ENCODE data around the gene CD36. TPM values are rescaled to one million over a fixed set of nuclear protein-coding genes. Genes with fewer than 3 reads are reported as not detected.

Gene CD36
- total RNA-seq, 3 donors from 2014 or later (not counting 1 experiment from before 2014, with no cell fraction given) = 5.5 to 7.0 (median 6.0) TPM

DNA sequence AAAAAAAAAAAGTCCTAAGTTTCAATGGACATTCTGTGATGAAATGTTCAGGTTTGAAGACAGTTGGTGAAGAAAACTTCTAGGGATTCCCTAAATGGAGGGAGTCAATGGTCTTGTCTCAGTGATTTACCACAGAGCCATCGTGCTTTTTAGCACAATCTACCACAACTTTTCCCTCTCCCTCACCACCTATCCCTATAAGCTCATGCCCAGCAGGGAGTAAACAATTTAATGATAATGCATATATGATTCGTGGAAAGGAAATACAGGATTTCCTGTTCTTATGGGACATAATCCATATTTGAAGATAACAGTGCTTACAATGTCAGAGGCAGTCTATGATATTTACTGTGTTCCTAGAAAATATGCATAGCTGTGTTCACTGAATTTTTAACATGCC, 38.4 kb upstream of the CD36 start:
- Histone ChIP-seq H3K4me3 (ENCODE audit: low read length) (no peak overlapping the region), H3K4me1 (ENCODE audit: control insufficient read depth, insufficient read depth, low read length) (no peaks in the 10 kb centered on the region), H3K27ac (ENCODE audit: low read length) (no peak overlapping the region), H3K9me3 (ENCODE audit: control insufficient read depth, insufficient read depth, low read length) (no peaks in the 10 kb centered on the region), H3K27me3 (ENCODE audit: control insufficient read depth, insufficient read depth, low read length) (no peaks in the 10 kb centered on the region), H3K36me3 (ENCODE audit: control insufficient read depth, insufficient read depth, low read length) (no peaks in the 10 kb centered on the region)
- TF ChIP-seq, protein P1, sequence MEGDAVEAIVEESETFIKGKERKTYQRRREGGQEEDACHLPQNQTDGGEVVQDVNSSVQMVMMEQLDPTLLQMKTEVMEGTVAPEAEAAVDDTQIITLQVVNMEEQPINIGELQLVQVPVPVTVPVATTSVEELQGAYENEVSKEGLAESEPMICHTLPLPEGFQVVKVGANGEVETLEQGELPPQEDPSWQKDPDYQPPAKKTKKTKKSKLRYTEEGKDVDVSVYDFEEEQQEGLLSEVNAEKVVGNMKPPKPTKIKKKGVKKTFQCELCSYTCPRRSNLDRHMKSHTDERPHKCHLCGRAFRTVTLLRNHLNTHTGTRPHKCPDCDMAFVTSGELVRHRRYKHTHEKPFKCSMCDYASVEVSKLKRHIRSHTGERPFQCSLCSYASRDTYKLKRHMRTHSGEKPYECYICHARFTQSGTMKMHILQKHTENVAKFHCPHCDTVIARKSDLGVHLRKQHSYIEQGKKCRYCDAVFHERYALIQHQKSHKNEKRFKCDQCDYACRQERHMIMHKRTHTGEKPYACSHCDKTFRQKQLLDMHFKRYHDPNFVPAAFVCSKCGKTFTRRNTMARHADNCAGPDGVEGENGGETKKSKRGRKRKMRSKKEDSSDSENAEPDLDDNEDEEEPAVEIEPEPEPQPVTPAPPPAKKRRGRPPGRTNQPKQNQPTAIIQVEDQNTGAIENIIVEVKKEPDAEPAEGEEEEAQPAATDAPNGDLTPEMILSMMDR (IDR thresholded peaks at IDR 0.05) = no peak
- no peak overlapping the region for H3K4me3 Mint-ChIP-seq
- DNase-seq (no peak), ATAC-seq (no peak)
- 44% methylated on average over 2 of the region's 2 CpGs for WGBS (ENCODE audit: insufficient coverage)
- intact Hi-C loops (cut with micrococcal nuclease) = no loop called here
- no peak overlapping the region for H3K27ac Mint-ChIP-seq
- H3K27me3 Mint-ChIP-seq (ENCODE audit: low read depth in 2 of 2) = no peaks in the 10 kb centered on the region
- peaks cover 3 to 6% of the 10 kb centered on the region in 2 donors for H3K9me3 Mint-ChIP-seq
- H3K36me3 Mint-ChIP-seq = no peaks in the 10 kb centered on the region
- no peaks in the 10 kb centered on the region for H3K4me1 Mint-ChIP-seq

DNA sequence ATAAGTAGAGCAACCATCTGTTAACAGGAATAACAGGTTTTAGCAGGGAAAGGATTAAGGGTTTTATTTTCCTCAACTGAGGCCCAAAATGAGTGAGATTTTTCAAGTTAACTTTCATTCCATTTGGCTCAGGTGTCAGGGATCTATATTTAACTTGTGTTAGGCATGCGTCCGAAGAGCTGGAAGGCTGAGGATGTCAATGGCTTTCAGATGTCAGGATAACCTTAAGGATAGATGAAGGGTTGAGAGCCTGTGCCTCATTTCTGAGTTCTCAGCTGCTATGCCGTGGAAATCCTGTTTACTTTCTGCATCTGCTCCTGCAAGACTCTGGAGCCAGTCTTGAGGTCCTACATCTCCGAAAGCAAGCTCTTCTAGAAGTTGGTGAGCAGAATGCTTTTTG, 36.4 kb upstream of the CD36 start:
- Mint-ChIP-seq H3K4me1 (no peaks in the 10 kb centered on the region), H3K27ac (no peak overlapping the region), H3K27me3 (ENCODE audit: low read depth in 2 of 2) (no peaks in the 10 kb centered on the region), H3K36me3 (no peaks in the 10 kb centered on the region), H3K9me3 (no peaks in the 10 kb centered on the region), H3K4me3 (no peak overlapping the region)
- Histone ChIP-seq H3K36me3 (ENCODE audit: control insufficient read depth, insufficient read depth, low read length) (no peaks in the 10 kb centered on the region), H3K4me3 (ENCODE audit: low read length) (no peak overlapping the region), H3K27me3 (ENCODE audit: control insufficient read depth, insufficient read depth, low read length) (no peaks in the 10 kb centered on the region), H3K9me3 (ENCODE audit: control insufficient read depth, insufficient read depth, low read length) (no peaks in the 10 kb centered on the region), H3K27ac (ENCODE audit: low read length) (no peak overlapping the region), H3K4me1 (ENCODE audit: control insufficient read depth, insufficient read depth, low read length) (no peaks in the 10 kb centered on the region)
- TF ChIP-seq, protein P1 (IDR thresholded peaks at IDR 0.05) = no peak
- DNase-seq (no peak), ATAC-seq (no peak)
- WGBS (ENCODE audit: insufficient coverage) = 84% methylated on average over 4 of the region's 4 CpGs
- intact Hi-C loops (cut with micrococcal nuclease) = no loop called here

DNA sequence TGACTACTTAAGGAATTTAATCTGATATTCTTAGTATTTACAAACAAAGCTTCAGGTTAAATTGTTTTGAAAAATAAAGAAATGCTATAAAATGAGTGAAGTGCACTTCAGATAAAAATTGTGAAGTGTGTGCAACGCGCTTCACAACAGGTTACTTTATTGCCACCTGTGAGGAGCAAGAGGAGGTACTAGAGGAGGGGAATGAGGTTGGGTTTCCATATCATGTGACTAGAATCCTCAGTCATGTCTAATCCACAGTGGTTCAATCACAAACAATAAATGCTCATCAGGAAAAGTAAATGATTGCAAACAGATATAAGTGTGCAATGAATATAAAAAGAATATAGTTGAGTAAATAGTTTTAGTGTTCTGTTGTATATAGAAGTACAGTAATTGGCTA, 34.5 kb upstream of the CD36 start:
- WGBS (ENCODE audit: insufficient coverage) = 100% methylated on average over 2 of the region's 2 CpGs
- H3K27me3 Mint-ChIP-seq (ENCODE audit: low read depth in 2 of 2) = no peaks in the 10 kb centered on the region
- Histone ChIP-seq H3K4me3 (ENCODE audit: low read length) (no peak overlapping the region), H3K27me3 (ENCODE audit: control insufficient read depth, insufficient read depth, low read length) (no peaks in the 10 kb centered on the region), H3K27ac (ENCODE audit: low read length) (no peak overlapping the region), H3K36me3 (ENCODE audit: control insufficient read depth, insufficient read depth, low read length) (no peaks in the 10 kb centered on the region), H3K4me1 (ENCODE audit: control insufficient read depth, insufficient read depth, low read length) (no peaks in the 10 kb centered on the region), H3K9me3 (ENCODE audit: control insufficient read depth, insufficient read depth, low read length) (no peaks in the 10 kb centered on the region)
- H3K4me1 Mint-ChIP-seq = no peaks in the 10 kb centered on the region
- H3K9me3 Mint-ChIP-seq = peaks cover 0 to 4% of the 10 kb centered on the region in 2 donors
- no peak overlapping the region for H3K4me3 Mint-ChIP-seq
- intact Hi-C loops (cut with micrococcal nuclease) = no loop called here
- TF ChIP-seq, protein P1 (IDR thresholded peaks at IDR 0.05) = no peak
- no peak overlapping the region for H3K27ac Mint-ChIP-seq
- no peak for DNase-seq
- no peak for ATAC-seq
- H3K36me3 Mint-ChIP-seq = no peaks in the 10 kb centered on the region

DNA sequence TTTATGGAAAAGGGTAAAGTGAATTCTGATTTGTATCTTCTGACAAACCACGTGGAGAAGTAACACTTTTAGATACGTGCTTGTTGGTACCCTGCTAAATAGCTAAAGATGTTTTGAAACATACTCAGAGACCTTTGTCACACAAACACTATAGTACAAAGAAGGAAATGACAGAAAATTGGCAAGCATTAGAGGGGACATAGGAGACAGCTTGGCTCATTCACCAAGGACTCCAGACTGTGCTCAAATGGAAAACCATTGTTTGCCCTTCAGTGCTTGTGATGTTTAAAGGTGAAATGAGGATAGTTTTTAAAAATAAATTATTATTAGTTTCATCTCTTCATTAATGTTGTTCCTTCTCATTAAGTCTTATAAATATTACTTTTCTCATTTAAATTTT, 34.0 kb upstream of the CD36 start:
- no peak overlapping the region for H3K4me3 Mint-ChIP-seq
- H3K4me1 Mint-ChIP-seq = no peaks in the 10 kb centered on the region
- H3K27ac ChIP-seq (ENCODE audit: low read length) = no peak overlapping the region
- 60% methylated on average over 2 of the region's 2 CpGs for WGBS (ENCODE audit: insufficient coverage)
- H3K4me1 ChIP-seq (ENCODE audit: control insufficient read depth, insufficient read depth, low read length) = no peaks in the 10 kb centered on the region
- intact Hi-C loops (cut with micrococcal nuclease) = no loop called here
- ATAC-seq (no peak), DNase-seq (no peak)
- H3K27me3 ChIP-seq (ENCODE audit: control insufficient read depth, insufficient read depth, low read length) = no peaks in the 10 kb centered on the region
- no peaks in the 10 kb centered on the region for H3K36me3 ChIP-seq (ENCODE audit: control insufficient read depth, insufficient read depth, low read length)
- H3K27ac Mint-ChIP-seq = no peak overlapping the region
- no peaks in the 10 kb centered on the region for H3K36me3 Mint-ChIP-seq
- no peaks in the 10 kb centered on the region for H3K27me3 Mint-ChIP-seq (ENCODE audit: low read depth in 2 of 2)
- H3K4me3 ChIP-seq (ENCODE audit: low read length) = no peak overlapping the region
- TF ChIP-seq, protein P1 (IDR thresholded peaks at IDR 0.05) = no peak
- H3K9me3 Mint-ChIP-seq = peaks cover 0 to 4% of the 10 kb centered on the region in 2 donors
- H3K9me3 ChIP-seq (ENCODE audit: control insufficient read depth, insufficient read depth, low read length) = no peaks in the 10 kb centered on the region

Data from natural killer cell (primary cell).